GM21447 (cell line): ENCODE data around the gene PKN1.
A peak's percentile ranks its signal among the peaks of the same experiment; 100 is the strongest.

Source experiments
- ATAC-seq: cut with Tn5 transposase; IDR thresholded peaks from one replicate; pipeline ENCODE4 v1.9.1; 2021; ENCODE audit not compliant: unreplicated experiment

The PKN1 gene

DNA sequence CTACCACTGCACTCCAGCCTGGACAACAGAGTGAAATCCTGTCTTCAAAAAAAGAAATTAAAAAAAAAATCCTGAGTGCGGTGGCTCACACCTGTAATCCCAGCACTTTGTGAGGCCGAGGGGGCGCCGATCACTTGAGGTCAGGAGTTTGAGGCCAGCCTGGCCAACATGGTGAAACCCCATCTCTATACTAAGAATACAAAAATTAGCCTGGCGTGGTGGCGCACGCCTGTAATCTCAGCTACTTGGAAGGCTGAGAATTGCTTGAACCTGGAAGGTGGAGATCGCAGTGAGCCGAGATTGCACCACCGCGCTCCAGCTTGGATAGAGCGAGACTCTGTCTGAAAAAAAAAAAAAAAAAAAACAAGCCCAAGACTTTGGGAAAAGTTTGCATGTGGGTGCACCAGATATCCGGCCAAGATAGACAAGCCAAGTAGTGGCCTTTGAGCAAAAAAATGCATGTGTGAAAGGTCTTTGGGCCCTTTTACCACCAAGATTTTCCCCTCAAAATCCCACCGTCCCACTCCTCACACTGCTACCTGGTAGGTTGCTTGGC is 79.4 kb downstream of the PKN1 start:
- ATAC-seq, result no peak

DNA sequence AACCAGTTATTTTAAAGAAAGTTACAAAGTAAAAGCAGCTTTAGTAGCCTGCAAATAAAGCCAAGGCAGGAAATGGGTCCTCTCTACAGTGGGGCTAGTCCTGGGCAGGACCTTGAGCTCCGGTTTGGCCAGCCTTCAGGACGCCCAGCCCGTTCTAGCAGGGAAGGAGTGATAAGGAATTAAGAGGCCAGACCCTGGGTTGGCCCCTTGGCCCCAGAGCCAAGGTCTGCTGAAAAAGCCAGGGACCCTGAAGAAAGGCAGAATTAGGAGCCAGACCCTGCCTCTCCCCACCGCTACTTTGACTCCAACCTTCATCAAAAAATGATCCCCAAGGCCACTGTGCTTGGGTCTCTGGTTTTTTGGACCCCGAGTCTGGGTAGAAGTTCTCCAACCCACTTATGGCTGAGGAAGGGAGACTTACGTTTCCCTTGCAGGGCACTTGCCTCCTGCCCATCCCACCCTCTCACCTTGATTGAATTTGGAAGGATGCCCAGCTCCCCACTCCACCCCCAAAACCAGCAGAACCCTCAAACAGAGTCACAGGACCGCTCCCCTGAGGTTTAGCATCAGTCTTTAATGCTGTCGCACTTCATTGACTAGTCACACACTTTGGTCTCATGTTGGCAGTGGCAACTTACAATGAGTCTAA is 81.2 kb downstream of the PKN1 start:
- ATAC-seq, result no peak

DNA sequence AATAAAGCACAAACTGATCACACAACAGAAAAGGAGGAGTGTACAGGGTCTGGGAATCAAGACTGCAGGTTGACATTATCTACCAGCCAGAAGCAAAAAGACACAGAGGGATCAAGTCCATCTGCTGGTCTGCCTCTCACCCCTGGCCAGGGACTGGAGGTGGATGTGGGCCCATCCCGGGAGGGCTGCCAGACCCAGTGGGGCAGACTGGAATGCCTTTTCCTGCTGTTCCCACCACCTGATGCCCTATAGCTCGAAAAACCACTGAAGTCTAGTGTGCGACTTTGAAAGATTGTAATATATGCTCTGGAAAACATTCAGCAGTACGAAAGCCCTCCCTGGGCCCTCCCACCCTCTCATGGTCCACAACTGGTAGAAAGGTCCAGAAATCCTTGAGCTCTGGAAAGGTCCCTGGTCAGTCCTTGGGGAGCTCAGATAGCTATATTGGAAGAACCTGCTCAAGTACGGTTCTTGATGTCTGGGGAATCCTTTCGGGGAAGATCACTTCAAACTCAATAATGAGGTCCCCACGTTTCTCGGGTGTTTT is 82.5 kb downstream of the PKN1 start:
- ATAC-seq, result no peak

DNA sequence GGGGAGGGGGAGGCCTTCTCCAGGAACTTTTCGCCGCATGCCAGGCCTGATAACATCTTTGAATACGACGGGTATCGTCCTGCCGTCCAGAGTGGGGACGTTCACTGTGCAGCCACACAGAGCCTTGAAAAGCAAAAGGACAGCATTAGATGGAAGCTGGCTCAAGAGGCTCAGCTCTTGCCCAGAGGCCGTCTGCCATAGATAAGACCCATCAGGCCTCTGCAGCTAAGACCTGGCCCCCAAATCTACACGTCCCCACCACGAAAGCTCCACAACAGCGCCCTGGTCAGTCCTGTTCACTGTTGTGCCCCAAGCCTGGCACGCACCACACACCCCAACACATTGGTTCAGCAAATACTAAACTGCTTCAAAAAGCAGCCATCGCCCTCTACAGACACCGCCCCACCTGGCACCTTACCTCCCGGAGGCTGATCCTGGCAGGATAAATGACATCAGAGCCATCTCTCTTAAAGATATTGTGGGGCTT is 83.0 kb downstream of the PKN1 start:
- no peak for ATAC-seq

DNA sequence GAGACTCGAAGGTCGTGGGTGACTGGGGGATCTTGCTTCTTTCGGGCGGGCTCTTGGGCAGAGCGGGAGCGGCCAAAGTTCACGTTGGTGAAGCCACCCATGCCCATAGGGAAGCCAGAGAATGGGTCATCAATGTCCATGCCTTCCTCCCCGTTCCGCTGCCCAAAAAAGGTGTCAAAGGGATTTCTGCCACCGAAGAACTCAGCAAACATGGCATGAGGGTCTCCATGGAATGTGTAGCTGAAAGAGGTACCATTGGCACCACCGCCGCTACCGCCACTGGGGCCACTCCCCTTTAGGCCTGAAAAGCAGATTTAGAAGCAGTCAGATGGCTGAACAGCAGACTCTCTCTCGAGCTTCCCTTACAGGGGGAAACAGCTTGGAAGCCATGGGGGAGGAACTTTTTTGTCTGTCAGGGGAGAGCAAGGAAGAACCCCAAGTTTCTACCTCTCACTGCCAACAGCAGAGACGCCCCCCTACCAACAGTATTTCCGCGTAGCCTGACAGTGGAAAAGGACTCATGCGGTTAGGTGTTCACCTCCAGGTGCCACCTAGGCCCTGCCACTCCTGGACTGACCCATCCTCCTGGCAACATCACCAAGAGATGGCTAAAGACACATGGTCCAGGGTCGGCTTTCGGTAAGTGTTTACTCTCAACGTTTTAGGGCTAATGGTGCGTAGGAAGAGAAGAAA is 83.8 kb downstream of the PKN1 start:
- no peak for ATAC-seq

DNA sequence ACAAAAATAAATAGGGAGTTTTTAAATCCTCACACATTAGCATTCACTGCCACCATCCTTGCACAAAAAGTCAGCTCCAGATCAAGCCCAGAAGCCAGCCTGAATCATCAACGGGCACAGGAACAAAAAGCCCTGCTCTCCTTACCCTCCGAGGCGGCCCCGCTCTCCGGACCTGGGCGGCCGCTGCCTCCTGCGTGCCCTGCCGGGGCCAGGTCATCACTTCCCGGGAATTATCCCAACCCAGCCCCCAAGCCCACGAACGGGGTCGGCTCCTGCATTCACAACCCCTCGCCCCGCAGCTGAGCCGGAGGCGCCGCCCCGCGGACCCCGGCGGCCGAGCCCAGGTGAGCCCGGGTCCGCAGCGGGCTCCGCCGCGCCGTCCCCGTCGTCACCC is 84.3 kb downstream of the PKN1 start:
- ATAC-seq, result peak; percentile 1

DNA sequence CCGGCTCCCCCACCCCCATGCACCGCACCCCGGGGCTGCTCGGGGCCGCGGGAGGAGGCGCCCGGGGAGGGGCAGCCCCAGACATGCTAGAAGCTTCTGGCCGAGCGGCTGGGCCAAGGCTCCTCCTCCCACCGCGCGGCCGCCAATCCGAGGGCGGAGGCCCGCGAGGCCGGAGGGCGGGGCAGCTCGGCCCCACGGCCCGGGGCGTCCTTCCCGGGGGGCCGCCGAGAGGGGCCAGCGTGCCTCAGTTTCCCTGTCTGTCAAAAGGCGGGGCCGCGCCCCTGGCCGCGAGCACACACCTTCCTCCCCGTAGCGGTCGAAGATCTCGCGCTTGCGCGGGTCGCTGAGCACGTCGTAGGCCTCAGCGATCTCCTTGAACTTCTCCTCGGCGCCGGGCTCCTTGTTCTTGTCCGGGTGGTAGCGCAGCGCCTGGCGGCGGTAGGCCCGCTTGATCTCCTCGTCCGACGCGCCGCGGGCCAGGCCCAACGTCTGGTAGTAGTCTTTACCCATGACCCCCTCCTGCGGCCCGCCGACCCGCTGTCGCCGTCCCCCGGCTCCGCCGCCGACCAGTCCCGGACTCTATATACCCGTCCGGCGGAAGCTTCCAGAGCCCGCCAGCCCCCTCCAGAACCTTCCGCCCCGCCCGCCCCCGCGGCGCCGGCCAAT is 84.9 kb downstream of the PKN1 start, which contains the start of gene DNAJB1:
TSS of gene DNAJB1 (minus strand) at position 558 of the 666 bp plus-strand sequence. CDS start at position 510, 48 bp downstream.
- peak; percentile 49 for ATAC-seq

DNA sequence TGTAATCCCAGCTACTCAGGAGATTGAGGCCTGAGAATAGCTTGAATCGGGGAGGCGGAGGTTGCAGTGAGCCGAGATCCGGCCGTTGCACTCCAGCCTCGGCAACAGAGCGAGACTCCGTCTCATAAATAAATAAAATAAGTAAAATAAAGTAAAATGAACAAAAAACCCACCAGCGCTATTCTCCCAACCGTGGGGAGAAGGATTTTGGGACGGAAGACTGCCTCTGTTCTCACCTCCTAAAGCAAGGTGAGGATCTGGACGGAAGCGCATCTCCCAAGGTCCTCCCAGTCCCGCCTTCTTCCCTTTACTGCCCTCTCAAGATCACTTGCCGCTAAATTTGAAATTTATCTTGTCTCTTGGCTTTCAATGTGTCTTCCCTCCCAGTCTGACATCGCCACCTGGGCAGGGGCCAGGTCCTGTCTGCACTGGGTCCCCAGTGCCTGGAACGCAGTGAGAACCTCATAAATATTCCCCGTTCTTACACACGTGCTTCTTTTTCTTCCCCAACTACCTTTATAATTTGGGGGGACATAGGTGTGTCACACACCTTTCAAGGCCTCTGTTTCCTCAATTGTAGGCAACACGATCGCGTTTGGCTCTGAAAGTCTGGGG is 86.2 kb downstream of the PKN1 start:
- ATAC-seq, result no peak

DNA sequence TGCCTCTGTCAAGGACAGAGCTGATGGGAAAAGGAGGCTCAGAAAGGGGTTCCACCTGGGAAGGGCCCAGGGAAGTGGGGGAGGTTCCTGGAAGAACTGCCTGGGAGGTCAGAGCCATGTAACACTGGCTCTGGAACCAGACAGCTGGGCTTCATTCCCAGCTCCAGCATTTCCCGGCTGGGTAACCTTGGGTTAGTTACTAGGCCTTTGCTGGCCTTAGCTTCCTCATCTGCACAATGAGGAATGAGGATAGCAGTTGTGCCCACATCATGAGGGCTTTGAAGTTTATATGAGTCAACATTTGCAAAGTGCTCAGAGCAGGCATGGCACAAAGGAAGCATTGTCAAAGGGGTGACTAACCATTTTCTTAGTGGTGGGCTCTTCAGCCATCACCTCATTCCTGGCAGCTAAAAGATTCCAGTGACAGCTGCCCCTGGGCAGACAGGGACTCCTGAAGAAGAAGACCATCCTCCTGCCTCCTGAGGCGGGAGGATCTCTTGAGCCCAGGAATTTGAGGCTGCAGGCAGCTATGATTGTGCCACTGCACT is 86.8 kb downstream of the PKN1 start:
- ATAC-seq, result no peak

DNA sequence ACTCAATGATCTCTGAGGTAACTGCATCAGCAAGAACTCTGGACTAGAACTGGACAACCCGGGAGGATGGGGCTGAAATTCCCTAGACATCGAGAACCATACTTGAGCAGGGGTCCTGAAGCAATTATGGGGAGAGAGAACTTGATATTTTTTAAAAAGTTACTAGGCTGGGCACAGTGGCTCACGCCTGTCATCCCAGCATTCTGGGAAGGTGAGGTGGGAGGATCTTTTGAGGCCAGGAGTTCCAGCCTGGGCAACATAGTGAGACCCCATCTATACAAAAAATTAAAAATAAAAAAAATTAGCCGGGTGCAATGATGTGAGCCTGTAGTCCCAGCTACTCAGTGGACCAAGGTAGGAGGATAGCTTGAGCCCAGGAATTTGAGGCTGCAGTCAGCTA is 87.4 kb downstream of the PKN1 start:
- ATAC-seq, result no peak
